C4-2B (cell line): ENCODE measurements around the gene HDAC7.

Source experiments
- H3K27ac ChIP-seq: fragments of 450-650 bp; 2 replicates; pipeline ENCODE4 v1.5.1; 2017
- CTCF ChIP-seq: fragments of 450-650 bp; conservative IDR thresholded peaks from 2 replicates; pipeline ENCODE4 v1.5.1; 2017; ENCODE audit warnings: mild to moderate bottlenecking
- ZFX ChIP-seq: fragments of 450-650 bp; IDR thresholded peaks from 2 replicates; pipeline ENCODE4 v1.6.1; 2017

The HDAC7 gene

GRCh38 chr12:47835006-47835830 is 15.5 kb upstream of the HDAC7 start:
- H3K27ac ChIP-seq, result no peak overlapping the region
- TF ChIP-seq ZFX, result no peak
- no peak for TF ChIP-seq CTCF

- TF ChIP-seq CTCF, result no peak
- TF ChIP-seq ZFX, result no peak
- no peak overlapping the region for H3K27ac ChIP-seq
These were observed 14.6 kb upstream of the HDAC7 start for GRCh38 chr12:47834199-47834903.

GRCh38 chr12:47833591-47834012 is 13.9 kb upstream of the HDAC7 start:
- TF ChIP-seq CTCF (no peak), ZFX (no peak)
- no peak overlapping the region for H3K27ac ChIP-seq

- no peak for TF ChIP-seq CTCF
- no peak for TF ChIP-seq ZFX
- H3K27ac ChIP-seq, result no peak overlapping the region
These were observed 12.7 kb upstream of the HDAC7 start for GRCh38 chr12:47832263-47832933.

- no peak overlapping the region for H3K27ac ChIP-seq
- TF ChIP-seq CTCF (no peak), ZFX (no peak)
These were observed 9.9 kb upstream of the HDAC7 start for GRCh38 chr12:47829584-47829983.

- H3K27ac ChIP-seq, result no peak overlapping the region
- TF ChIP-seq ZFX (no peak), CTCF (no peak)
These were observed 9.3 kb upstream of the HDAC7 start for GRCh38 chr12:47828976-47829482.
